ENCODE data around the gene TMEM19.
"Not testable (repeated sequence)": the region's sequence is repeated elsewhere in the genome, so short reads cannot be mapped to it uniquely, and the experiment has no call there.

TMEM19 gene

GRCh38 chr12:71665090-71665463 lies 20.8 kb upstream of the TMEM19 start:
- DNase-seq (ENCODE audit: low read depth in 2 of 2): no peak

GRCh38 chr12:71666259-71666658 lies 19.6 kb upstream of the TMEM19 start:
- DNase-seq (ENCODE audit: low read depth in 2 of 2): no peak

- no peak for DNase-seq (ENCODE audit: low read depth in 2 of 2)
Measured at GRCh38 chr12:71671311-71671710, 14.6 kb upstream of the TMEM19 start.

- no peak for DNase-seq (ENCODE audit: low read depth in 2 of 2)
Measured at GRCh38 chr12:71671816-71672215, 14.1 kb upstream of the TMEM19 start.

GRCh38 chr12:71682466-71682865 lies 3.4 kb upstream of the TMEM19 start:
- DNase-seq (ENCODE audit: low read depth in 2 of 2): no peak

- no peak for DNase-seq (ENCODE audit: low read depth in 2 of 2)
Measured at GRCh38 chr12:71683633-71684032, 2.2 kb upstream of the TMEM19 start.

GRCh38 chr12:71684081-71684480 lies 1.8 kb upstream of the TMEM19 start:
- no peak for DNase-seq (ENCODE audit: low read depth in 2 of 2)

- no peak for DNase-seq (ENCODE audit: low read depth in 2 of 2)
Measured at GRCh38 chr12:71685312-71685906, 473 bp upstream of the TMEM19 start.

- DNase-seq (ENCODE audit: low read depth in 2 of 2): no peak
Measured at GRCh38 chr12:71686658-71687025, 760 bp downstream of the TMEM19 start.

GRCh38 chr12:71687172-71687571 lies 1.3 kb downstream of the TMEM19 start:
- not testable (repeated sequence) for DNase-seq (ENCODE audit: low read depth in 2 of 2)

GRCh38 chr12:71688961-71689570 lies 3.2 kb downstream of the TMEM19 start:
- DNase-seq (ENCODE audit: low read depth in 2 of 2): no peak

- no peak for DNase-seq (ENCODE audit: low read depth in 2 of 2)
Measured at GRCh38 chr12:71691504-71692129, 5.7 kb downstream of the TMEM19 start.

- no peak for DNase-seq (ENCODE audit: low read depth in 2 of 2)
Measured at GRCh38 chr12:71693126-71693525, 7.2 kb downstream of the TMEM19 start.

GRCh38 chr12:71693651-71694050 lies 7.8 kb downstream of the TMEM19 start:
- DNase-seq (ENCODE audit: low read depth in 2 of 2): not testable (repeated sequence)

GRCh38 chr12:71694099-71694820 lies 8.4 kb downstream of the TMEM19 start:
- DNase-seq (ENCODE audit: low read depth in 2 of 2): no peak

- DNase-seq (ENCODE audit: low read depth in 2 of 2): no peak
Measured at GRCh38 chr12:71695782-71696181, 9.9 kb downstream of the TMEM19 start.

GRCh38 chr12:71702181-71702580 lies 16.3 kb downstream of the TMEM19 start:
- not testable (repeated sequence) for DNase-seq (ENCODE audit: low read depth in 2 of 2)

GRCh38 chr12:71702590-71702989 lies 16.7 kb downstream of the TMEM19 start:
- DNase-seq (ENCODE audit: low read depth in 2 of 2): no peak

GRCh38 chr12:71703206-71703605 lies 17.3 kb downstream of the TMEM19 start:
- no peak for DNase-seq (ENCODE audit: low read depth in 2 of 2)

GRCh38 chr12:71704920-71705319 lies 19.0 kb downstream of the TMEM19 start:
- DNase-seq (ENCODE audit: low read depth in 2 of 2): no peak

- no peak for DNase-seq (ENCODE audit: low read depth in 2 of 2)
Measured at GRCh38 chr12:71708658-71709057, 22.8 kb downstream of the TMEM19 start.

GRCh38 chr12:71710276-71711125 lies 24.6 kb downstream of the TMEM19 start:
- DNase-seq (ENCODE audit: low read depth in 2 of 2): no peak

Data from activated CD8-positive, alpha-beta memory T cell treated with anti-CD3 and anti-CD28 coated beads for 4 hours (primary cell).